T-helper 22 cell (primary cell): Measurements from ENCODE around the gene KRT72.

Source experiments
- DNase-seq: peaks from one replicate; pipeline ENCODE4 v3.0.0-alpha.2; 2020; ENCODE audit warnings: low read depth

Gene KRT72

GRCh38 chr12:52578469-52578868 is 22.8 kb downstream of the KRT72 start:
- no peak for DNase-seq

GRCh38 chr12:52577316-52577715 is 23.9 kb downstream of the KRT72 start:
- no peak for DNase-seq

- DNase-seq: no peak
Observed at GRCh38 chr12:52575948-52576347, 25.3 kb downstream of the KRT72 start.

GRCh38 chr12:52575256-52575655 is 26.0 kb downstream of the KRT72 start:
- no peak for DNase-seq

- DNase-seq: no peak
Observed at GRCh38 chr12:52573743-52574142, 27.5 kb downstream of the KRT72 start, which contains the start of gene KRT74. TSS of gene KRT74 (minus strand) at chr12:52573843. CDS start at chr12:52573777, 66 bp downstream.

GRCh38 chr12:52573306-52573705 is 28.0 kb downstream of the KRT72 start:
- DNase-seq: no peak

- DNase-seq: no peak
Observed at GRCh38 chr12:52570511-52570910, 30.8 kb downstream of the KRT72 start.

- DNase-seq: no peak
Observed at GRCh38 chr12:52568111-52568510, 33.2 kb downstream of the KRT72 start.

- no peak for DNase-seq
Observed at GRCh38 chr12:52566847-52567291, 34.4 kb downstream of the KRT72 start.

GRCh38 chr12:52564582-52564981 is 36.7 kb downstream of the KRT72 start:
- no peak for DNase-seq

- DNase-seq: no peak
Observed at GRCh38 chr12:52561880-52562449, 39.3 kb downstream of the KRT72 start.

- no peak for DNase-seq
Observed at GRCh38 chr12:52559979-52560378, 41.3 kb downstream of the KRT72 start.

- DNase-seq: no peak
Observed at GRCh38 chr12:52558781-52559445, 42.4 kb downstream of the KRT72 start.

GRCh38 chr12:52557476-52557875 is 43.8 kb downstream of the KRT72 start:
- no peak for DNase-seq

- DNase-seq: no peak
Observed at GRCh38 chr12:52555577-52555976, 45.7 kb downstream of the KRT72 start.

GRCh38 chr12:52552681-52553195 is 48.5 kb downstream of the KRT72 start, which contains the start of gene KRT71:
TSS of gene KRT71 (minus strand) at chr12:52553145. CDS start at chr12:52553077, 68 bp downstream.
- no peak for DNase-seq

- DNase-seq: no peak
Observed at GRCh38 chr12:52552055-52552454, 49.2 kb downstream of the KRT72 start.

- DNase-seq: no peak
Observed at GRCh38 chr12:52551216-52551865, 49.9 kb downstream of the KRT72 start.

GRCh38 chr12:52546126-52546525 is 55.1 kb downstream of the KRT72 start:
- no peak for DNase-seq

GRCh38 chr12:52543985-52544883 is 57.0 kb downstream of the KRT72 start:
- no peak for DNase-seq

GRCh38 chr12:52542785-52543318 is 58.4 kb downstream of the KRT72 start:
- no peak for DNase-seq

- DNase-seq: no peak
Observed at GRCh38 chr12:52542157-52542556, 59.1 kb downstream of the KRT72 start.
